Inflammatory macrophage treated with lipopolysaccharide for 1 hour (primary cell): ENCODE measurements around the gene TSPAN14.

Source experiments
- DNase-seq, 2 donors: peaks; one replicate each; pipeline ENCODE4 v3.0.0-alpha.2; 2020 to 2022

TSPAN14 gene

GRCh38 chr10:80425901-80426300, 28.2 kb upstream of the TSPAN14 start:
- DNase-seq, result no peak

GRCh38 chr10:80427541-80427940, 26.6 kb upstream of the TSPAN14 start:
- no peak for DNase-seq

- DNase-seq, result peak; percentile 87 to 95
Measured at GRCh38 chr10:80429521-80429973, 24.6 kb upstream of the TSPAN14 start.

GRCh38 chr10:80433134-80433533, 21.0 kb upstream of the TSPAN14 start:
- DNase-seq, result no peak

- no peak for DNase-seq
Measured at GRCh38 chr10:80436446-80437098, 17.5 kb upstream of the TSPAN14 start.

- DNase-seq, result no peak
Measured at GRCh38 chr10:80437227-80437626, 16.9 kb upstream of the TSPAN14 start.

- DNase-seq, result no peak
Measured at GRCh38 chr10:80441831-80442230, 12.3 kb upstream of the TSPAN14 start.

- no peak for DNase-seq
Measured at GRCh38 chr10:80442879-80443278, 11.2 kb upstream of the TSPAN14 start.

GRCh38 chr10:80443531-80443974, 10.6 kb upstream of the TSPAN14 start:
- DNase-seq, result peak; percentile 54 to 63

GRCh38 chr10:80444124-80444523, 10.0 kb upstream of the TSPAN14 start:
- no peak for DNase-seq

- peak; percentile 63 to 67 for DNase-seq
Measured at GRCh38 chr10:80444646-80445319, 9.3 kb upstream of the TSPAN14 start.

- DNase-seq, result peak in 1 of 2 donors; percentile 78
Measured at GRCh38 chr10:80447436-80448190, 6.5 kb upstream of the TSPAN14 start.

GRCh38 chr10:80448209-80448942, 5.7 kb upstream of the TSPAN14 start:
- peak in 1 of 2 donors; percentile 82 for DNase-seq

GRCh38 chr10:80449520-80449919, 4.6 kb upstream of the TSPAN14 start:
- no peak for DNase-seq

GRCh38 chr10:80451132-80451531, 3.0 kb upstream of the TSPAN14 start:
- DNase-seq, result peak; percentile 54 to 75

- DNase-seq, result no peak
Measured at GRCh38 chr10:80452069-80452468, 2.0 kb upstream of the TSPAN14 start.

- DNase-seq, result no peak
Measured at GRCh38 chr10:80452640-80453039, 1.5 kb upstream of the TSPAN14 start.

- no peak for DNase-seq
Measured at GRCh38 chr10:80453056-80453841, 861 bp upstream of the TSPAN14 start.

GRCh38 chr10:80454513-80455460, 677 bp downstream of the TSPAN14 start:
- peak; percentile 51 to 62 for DNase-seq

- no peak for DNase-seq
Measured at GRCh38 chr10:80455461-80456349, 1.6 kb downstream of the TSPAN14 start.
